Thyroid gland (tissue), 4 donors: ENCODE measurements around the gene PSMB8. TPM values are rescaled to one million over a fixed set of nuclear protein-coding genes. Genes with fewer than 3 reads are reported as not detected.
A peak's percentile ranks its signal among the peaks of the same experiment; 100 is the strongest.

Experiments
- DNase-seq, 2 donors: peaks; one replicate each; pipeline ENCODE4 v3.0.0-alpha.2; 2019
- H3K27ac ChIP-seq, 3 donors: fragments of 200-600 bp; sonication (generic); 1 replicate in 2 of 3; 2 replicates in 1 of 3; pipeline ENCODE4 v1.5.1; 2016 to 2019; ENCODE audit warnings: mild to moderate bottlenecking in 1 of 3, moderate library complexity in 1 of 3
- H3K27me3 ChIP-seq: fragments of 200-600 bp; sonication (generic); one replicate; pipeline ENCODE4 v1.5.1; 2019
- H3K36me3 ChIP-seq, 2 donors: fragments of 200-600 bp; sonication (generic); one replicate each; pipeline ENCODE4 v1.5.1; 2016 to 2019
- H3K4me1 ChIP-seq, 2 donors: fragments of 200-600 bp; sonication (generic); one replicate each; pipeline ENCODE4 v1.5.1; 2017 to 2019
- H3K4me3 ChIP-seq, 3 donors: fragments of 200-600 bp; sonication (generic); replicated peaks in 1 of 3; 1 replicate in 2 of 3; 2 replicates in 1 of 3; pipeline ENCODE4 v1.5.1; 2016; ENCODE audit warnings: mild to moderate bottlenecking in 1 of 3
- H3K9me3 ChIP-seq: fragments of 200-600 bp; sonication (generic); one replicate; pipeline ENCODE4 v1.5.1; 2017
- CTCF ChIP-seq, 6 experiments: fragments of 200-600 bp in 3 of 6; fragments of 450-650 bp in 3 of 6; sonication (generic) in 3 of 6; IDR thresholded peaks; one replicate each; pipeline ENCODE4 v1.5.1; 2016 to 2019; ENCODE audit warnings: antibody characterized with exemption in 6 of 6, mild to moderate bottlenecking in 2 of 6, inconsistent platforms in 1 of 6, moderate library complexity in 1 of 6
- POLR2A ChIP-seq, 2 donors: fragments of 450-650 bp; IDR thresholded peaks; one replicate each; pipeline ENCODE4 v1.6.1; 2017; ENCODE audit warnings: antibody characterized with exemption in 2 of 2, mild to moderate bottlenecking in 2 of 2, moderate library complexity in 1 of 2
- WGBS, 2 donors: methylation state at CpG; one replicate each; pipeline ENCODE4 v1.1.5; 2017; 5-methylcytosine and 5-hydroxymethylcytosine counted together
- intact Hi-C: fragments of 100-400 bp; cut with DNase I; formaldehyde crosslinking; loops from one replicate; pipeline ENCODE4 v1.15.1; 2023
- total RNA-seq, 4 donors: library from RNA; depleted of rRNA; stranded (reverse); fragments of >200 nt; gene quantifications; one replicate each; pipeline ENCODE4 v1.2.3, GENCODE V29; 2016

PSMB8 gene
- total RNA-seq, 4 donors from 2014 or later, result 27.1 to 46.1 (median 36.3) TPM

GRCh38 chr6:32857156-32857891 lies 13.5 kb upstream of the PSMB8 start:
- peaks cover 5 to 16% of the 10 kb centered on the region in 2 donors for H3K4me1 ChIP-seq
- H3K36me3 ChIP-seq, result no peaks in the 10 kb centered on the region
- no peak for DNase-seq
- no peak for TF ChIP-seq CTCF (IDR thresholded peaks at IDR 0.05)
- TF ChIP-seq POLR2A (IDR thresholded peaks at IDR 0.05), result no peak
- no peaks in the 10 kb centered on the region for H3K27me3 ChIP-seq
- H3K9me3 ChIP-seq, result no peaks in the 10 kb centered on the region
- H3K4me3 ChIP-seq, result no peak overlapping the region
- intact Hi-C loops, result no loop called here
- H3K27ac ChIP-seq, result no peak overlapping the region
- WGBS, 2 donors, result 82 to 94% methylated on average over 14 of the region's 14 CpGs

- intact Hi-C loops, result no loop called here
- DNase-seq, result no peak
- peaks cover under 1 to 18% of the 10 kb centered on the region in 2 donors for H3K4me1 ChIP-seq
- peaks cover under 1 to 3% of the 10 kb centered on the region in 2 donors for H3K36me3 ChIP-seq
- H3K4me3 ChIP-seq, result no peak overlapping the region
- H3K27me3 ChIP-seq, result no peaks in the 10 kb centered on the region
- H3K9me3 ChIP-seq, result no peaks in the 10 kb centered on the region
- 83 to 84% methylated on average over 8 of the region's 8 CpGs for WGBS, 2 donors
- peak overlapping the region in 1 of 3 donors; percentile 98 for H3K27ac ChIP-seq
- TF ChIP-seq CTCF (IDR thresholded peaks at IDR 0.05) (no peak), POLR2A (IDR thresholded peaks at IDR 0.05) (no peak)
Measured at GRCh38 chr6:32855467-32856174, 11.8 kb upstream of the PSMB8 start.

GRCh38 chr6:32854376-32855178 lies 10.7 kb upstream of the PSMB8 start:
- WGBS, 2 donors, result 16 to 19% methylated on average over 21 to 24 of the region's 24 CpGs
- Histone ChIP-seq H3K27ac (peak overlapping the region; percentile 90 to 98 (median 93)), H3K27me3 (no peaks in the 10 kb centered on the region), H3K36me3 (peaks cover 5 to 11% of the 10 kb centered on the region in 2 donors), H3K4me3 (peak overlapping the region; percentile 64 to 91 (median 83)), H3K9me3 (no peaks in the 10 kb centered on the region), H3K4me1 (peaks cover 0 to 18% of the 10 kb centered on the region in 2 donors)
- intact Hi-C loops, result no loop called here
- DNase-seq, result peak; percentile 36 to 47
- TF ChIP-seq CTCF (IDR thresholded peaks at IDR 0.05) (no peak), POLR2A (IDR thresholded peaks at IDR 0.05) (no peak)

- H3K27ac ChIP-seq, result peak within 1 kb of the TSS; percentile 90 to 98 (median 93)
- no peaks in the 10 kb centered on the region for H3K9me3 ChIP-seq
- intact Hi-C loops, result no loop called here
- H3K4me1 ChIP-seq, result peaks cover 0 to 18% of the 10 kb centered on the region in 2 donors
- peak; percentile 96 to 97 for DNase-seq
- peak within 1 kb of the TSS; percentile 79 to 91 (median 83) for H3K4me3 ChIP-seq
- no peaks in the 10 kb centered on the region for H3K27me3 ChIP-seq
- WGBS, 2 donors, result 1% methylated on average over 18 to 39 of the region's 68 CpGs
- peaks cover 5 to 11% of the 10 kb centered on the region in 2 donors for H3K36me3 ChIP-seq
- TF ChIP-seq POLR2A (IDR thresholded peaks at IDR 0.05) (peak in 1 of 2 donors; percentile 86), CTCF (IDR thresholded peaks at IDR 0.05) (peak; percentile 46 to 93 (median 80))
Measured at GRCh38 chr6:32853541-32854375, 9.9 kb upstream of the PSMB8 start, which contains the start of the genes PSMB9 and TAP1. Gene PSMB9, plus strand, starts transcription at chr6:32854192. Its CDS starts 38 bp downstream, at chr6:32854230. Gene TAP1, minus strand, starts transcription at chr6:32853704. Its CDS starts 68 bp downstream, at chr6:32853636.
